Measurements from ENCODE around the gene ATP8B2.
"Not testable (repeated sequence)": the region's sequence is repeated elsewhere in the genome, so short reads cannot be mapped to it uniquely, and the experiment has no call there.

The ATP8B2 gene

DNA sequence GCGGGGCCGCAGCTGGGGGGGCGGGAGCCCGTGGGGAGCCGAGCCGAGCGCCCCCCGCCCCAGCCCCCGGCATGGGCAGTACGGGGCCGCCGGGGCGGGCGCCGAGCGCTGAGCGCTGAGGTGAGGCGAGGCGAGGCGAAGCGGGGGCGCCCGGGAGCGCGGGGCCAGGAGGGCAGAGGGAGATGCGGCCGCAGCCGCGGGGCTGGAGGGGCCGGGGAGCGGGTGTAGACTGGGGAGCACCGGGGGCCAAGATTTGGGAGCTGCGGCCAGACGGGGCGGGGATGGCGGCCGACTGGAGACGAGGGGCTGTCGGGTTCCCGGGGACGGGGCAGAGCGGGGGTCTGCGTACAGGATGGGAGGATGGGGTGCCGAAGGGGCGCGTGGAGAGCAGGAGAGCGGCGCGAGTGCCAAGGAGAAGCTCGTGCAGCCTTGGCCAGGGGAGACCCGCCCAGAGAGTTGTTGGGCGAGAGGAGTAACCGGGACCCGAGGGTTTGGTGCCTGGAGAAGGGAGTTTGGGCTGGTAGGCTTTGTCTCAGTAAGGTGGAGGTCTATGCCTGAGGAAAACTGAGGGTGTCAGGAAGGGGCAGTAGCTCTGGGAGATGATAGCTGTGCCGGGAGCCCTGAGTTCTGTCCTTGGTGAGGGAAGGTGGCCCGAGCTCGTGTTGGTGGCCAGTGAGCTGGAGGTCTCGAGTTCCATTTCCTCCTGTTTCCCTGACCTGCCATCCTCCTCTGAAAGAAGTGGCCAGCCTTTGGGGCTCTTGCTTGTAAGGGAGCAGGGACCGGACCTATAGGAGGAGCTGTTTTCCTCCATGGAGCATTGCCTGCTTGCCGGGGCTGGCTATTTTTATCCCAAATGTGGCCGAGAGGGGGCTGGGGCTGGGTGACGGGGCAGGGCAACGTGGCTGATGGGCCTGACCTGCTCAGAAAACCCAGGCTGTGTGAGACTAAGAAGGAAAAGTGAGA is 539 bp downstream of the ATP8B2 start:
- DNase-seq (ENCODE audit: low read depth): peak; percentile 39

DNA sequence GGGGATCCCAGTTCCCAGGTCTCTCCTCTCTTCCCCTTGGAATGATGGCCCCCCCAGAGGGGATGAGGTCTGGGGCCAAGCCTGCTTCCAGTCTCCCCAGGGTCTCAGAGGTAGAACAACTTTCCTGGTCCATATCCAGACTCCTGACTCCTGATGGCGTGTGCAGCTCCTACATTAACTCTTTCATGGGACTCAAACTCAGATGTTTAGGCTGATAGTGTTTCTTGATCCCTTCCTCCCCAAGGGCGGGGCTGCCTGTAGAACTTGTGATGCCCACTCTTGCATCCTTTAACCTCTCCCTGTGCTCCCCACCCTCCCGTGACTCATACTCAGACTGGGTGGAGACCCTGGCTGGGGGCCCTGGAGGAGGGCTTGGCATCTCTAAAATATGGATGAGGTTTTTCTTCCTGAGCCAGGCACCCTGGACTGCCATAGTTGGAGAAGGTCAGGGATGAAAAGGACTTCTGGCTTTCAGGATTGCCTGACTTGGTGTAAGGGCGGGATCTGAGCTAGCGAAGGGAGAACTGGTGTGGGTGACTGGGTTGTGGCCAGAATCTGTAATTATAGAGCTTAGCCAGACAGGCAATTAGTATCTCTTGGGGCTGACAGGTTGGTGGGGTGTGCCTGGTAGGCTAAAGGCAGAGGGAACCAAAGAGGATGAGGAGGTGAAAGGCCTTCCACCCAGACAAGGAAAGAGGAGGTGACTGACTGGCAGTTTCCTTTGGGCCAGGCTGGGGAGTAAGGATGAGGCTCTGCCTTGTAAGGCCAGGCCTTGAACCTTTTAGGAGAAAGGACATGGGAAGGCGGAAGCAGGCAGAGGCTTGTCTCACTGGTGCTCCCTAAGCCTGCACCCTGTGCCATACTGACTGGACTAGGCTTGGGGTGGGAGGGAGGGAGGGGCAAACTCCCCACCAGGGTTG is 1.5 kb downstream of the ATP8B2 start:
- no peak for DNase-seq (ENCODE audit: low read depth)

DNA sequence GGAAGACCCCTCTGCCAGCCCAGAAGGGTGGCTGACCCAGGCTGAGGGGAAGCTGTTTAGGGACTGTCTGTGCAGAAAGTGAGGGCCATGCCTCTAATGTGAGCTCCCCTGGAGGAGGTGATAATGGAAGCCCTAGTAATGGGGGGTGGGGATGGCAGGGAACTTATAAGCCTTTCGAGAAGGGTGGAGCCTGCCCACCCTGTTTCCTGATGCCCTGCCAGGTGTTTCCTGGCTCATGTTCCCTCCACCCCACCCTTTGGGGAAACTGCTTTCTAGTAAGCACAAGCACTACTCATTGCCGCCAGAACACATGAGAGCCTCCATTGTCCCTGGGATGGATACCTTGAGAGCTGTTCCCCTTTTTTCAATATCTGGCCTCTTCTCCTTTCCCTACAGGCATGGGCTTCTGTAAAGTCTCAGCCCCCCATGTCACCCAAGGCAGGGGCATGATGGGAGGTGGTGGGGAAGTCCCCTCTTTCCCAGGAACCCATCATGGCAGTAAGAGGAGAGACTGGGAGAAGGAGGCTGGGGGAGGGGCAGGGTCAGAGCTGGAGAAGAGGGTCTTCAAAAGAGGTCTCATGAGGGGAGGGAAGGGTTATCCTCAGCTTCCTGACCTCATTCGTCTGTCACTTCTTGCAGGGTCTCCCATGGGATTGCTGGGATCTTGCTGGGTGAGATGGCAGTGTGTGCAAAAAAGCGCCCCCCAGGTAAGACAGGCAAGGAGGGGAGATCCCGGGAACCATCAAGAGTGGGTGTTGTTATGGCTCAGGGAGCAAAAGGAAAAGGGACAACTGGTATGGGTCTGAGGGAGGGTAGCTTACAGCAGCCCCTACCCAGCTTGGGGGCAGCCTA is 2.4 kb downstream of the ATP8B2 start:
- no peak for DNase-seq (ENCODE audit: low read depth)

DNA sequence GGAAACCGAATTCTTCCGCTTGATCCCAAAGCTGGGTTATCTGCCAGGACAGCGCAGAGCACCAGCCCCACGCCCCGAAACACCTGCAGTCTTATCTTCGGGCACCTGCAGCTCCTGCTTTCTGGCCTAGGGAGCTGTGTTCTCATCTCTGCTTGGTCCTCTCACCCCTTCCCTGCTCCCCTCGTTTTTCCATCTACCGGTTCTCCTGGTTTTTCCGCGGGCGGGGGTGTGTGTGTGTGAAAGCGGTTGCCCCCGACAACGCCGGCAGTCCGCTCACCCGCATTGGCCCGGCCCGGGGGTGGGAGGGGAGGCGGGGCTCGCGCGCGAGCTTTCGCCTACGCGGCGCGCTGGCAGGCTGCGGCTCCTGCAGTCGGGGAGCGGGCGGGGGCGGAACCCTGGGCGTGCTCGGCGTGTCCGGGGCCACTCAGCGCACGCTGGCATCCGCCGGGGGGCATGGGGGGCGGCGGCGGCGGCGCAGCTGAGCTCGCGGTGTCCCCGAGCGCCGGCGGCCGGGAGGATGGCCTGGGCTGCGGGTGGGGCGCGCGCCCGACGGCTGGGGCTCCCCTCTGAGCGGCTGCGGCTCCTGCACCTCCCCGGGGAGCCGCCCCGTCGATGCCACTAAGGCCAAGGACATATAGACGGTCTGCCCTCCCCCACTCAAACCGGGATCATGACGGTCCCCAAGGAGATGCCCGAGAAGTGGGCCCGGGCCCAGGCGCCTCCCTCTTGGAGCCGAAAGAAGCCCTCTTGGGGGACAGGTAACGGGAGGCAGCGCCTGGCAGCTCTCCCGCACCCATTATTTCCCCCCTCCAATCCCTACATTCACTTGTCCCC is 3.2 kb downstream of the ATP8B2 start:
- peak; percentile 80 for DNase-seq (ENCODE audit: low read depth)

DNA sequence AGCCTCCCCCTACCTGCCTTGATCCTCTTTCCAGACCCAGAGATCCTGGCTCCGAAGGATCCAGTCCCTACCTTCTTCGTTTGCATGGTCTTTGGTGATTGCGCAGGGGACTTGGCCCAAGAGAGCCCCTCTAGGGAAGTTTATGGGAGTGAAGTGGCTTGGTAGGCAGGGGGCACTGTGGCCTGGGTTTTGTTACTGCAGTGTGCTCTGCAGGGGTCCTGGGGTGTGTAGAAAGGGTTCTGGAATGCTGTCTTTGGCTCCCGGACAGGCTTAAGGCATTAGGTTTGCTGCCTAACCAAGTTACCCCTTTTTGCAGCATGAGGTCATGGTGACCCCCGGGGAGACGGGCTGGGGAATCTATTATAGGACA is 3.8 kb downstream of the ATP8B2 start:
- no peak for DNase-seq (ENCODE audit: low read depth)

DNA sequence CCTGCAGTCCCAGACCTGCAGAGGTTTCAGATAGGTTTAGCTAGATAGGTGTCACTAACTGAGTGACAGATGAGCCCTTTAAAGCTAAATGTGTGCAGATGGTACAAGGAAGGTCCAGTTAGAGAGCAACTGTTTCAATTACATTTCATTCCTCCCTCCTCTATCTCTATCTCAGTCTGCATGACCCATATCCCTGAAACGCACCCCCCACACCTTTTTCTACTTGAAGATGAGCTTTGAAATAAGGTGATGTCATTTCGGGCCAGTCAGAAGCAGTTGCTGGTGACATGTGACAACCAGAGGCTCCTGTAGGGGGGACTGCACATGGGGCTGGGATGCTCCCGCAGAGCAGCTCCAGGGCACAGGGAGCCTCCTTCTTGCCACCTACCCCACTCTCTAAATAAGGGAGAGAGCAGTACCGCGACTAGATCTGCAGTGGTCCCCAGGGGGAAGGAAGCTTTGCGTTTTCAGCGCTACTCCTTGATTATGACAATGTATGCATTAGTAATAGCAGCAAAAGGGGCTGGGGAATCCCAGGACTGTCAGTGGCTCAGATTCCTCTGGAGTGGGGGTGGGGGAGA is 4.3 kb downstream of the ATP8B2 start:
- DNase-seq (ENCODE audit: low read depth): no peak

DNA sequence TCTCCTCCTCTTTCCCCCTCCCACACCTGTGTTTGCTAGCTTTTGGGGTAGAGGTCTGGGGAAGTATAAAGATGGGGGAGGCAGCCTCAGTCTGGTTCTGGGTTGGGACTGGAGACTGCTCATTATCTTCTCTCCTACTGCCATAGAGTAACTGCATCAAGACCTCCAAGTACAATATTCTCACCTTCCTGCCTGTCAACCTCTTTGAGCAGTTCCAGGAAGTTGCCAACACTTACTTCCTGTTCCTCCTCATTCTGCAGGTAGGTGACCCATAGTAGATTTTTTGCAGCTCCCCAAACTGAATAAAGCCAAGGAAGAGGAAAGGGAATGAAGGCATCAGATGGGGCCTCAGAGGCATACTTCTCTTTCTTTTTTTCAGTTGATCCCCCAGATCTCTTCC is 5.3 kb downstream of the ATP8B2 start:
- no peak for DNase-seq (ENCODE audit: low read depth)

DNA sequence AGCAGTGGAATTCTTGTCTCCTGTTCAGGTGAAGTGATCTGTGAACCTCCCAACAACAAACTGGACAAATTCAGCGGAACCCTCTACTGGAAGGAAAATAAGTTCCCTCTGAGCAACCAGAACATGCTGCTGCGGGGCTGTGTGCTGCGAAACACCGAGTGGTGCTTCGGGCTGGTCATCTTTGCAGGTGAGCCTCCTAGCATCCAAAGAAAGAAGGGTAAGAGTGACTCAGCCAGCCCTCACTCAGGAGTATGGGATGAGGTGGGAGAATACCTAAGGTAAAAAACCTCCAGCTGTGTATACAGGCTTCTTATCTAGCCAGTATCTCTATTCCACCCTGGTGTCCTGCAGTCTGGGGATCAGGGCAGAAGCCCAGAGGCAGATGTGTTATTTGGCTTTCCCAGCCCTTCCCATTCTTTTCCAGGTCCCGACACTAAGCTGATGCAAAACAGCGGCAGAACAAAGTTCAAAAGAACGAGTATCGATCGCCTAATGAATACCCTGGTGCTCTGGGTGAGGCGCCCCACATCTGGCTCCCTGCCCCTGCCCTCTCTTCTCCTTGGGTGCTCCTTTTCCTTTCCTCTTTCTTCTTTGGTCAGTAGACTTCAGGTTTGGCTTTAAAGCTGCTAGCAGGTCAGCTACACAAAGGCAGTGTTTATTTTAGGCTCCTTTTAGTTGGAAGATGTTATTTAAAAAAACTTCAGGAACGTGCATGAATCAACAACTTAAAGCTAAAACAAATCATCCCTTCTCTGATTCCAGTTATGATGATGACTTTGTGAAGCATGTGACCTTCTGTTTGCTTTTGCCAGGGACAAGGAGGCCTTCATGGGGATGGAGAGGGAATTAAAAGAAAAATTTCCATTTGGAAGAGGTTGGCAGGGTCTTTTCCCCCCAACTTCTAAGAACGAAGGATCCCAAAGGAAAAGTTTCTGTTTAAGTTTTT is 9.0 kb downstream of the ATP8B2 start:
- no peak for DNase-seq (ENCODE audit: low read depth)

DNA sequence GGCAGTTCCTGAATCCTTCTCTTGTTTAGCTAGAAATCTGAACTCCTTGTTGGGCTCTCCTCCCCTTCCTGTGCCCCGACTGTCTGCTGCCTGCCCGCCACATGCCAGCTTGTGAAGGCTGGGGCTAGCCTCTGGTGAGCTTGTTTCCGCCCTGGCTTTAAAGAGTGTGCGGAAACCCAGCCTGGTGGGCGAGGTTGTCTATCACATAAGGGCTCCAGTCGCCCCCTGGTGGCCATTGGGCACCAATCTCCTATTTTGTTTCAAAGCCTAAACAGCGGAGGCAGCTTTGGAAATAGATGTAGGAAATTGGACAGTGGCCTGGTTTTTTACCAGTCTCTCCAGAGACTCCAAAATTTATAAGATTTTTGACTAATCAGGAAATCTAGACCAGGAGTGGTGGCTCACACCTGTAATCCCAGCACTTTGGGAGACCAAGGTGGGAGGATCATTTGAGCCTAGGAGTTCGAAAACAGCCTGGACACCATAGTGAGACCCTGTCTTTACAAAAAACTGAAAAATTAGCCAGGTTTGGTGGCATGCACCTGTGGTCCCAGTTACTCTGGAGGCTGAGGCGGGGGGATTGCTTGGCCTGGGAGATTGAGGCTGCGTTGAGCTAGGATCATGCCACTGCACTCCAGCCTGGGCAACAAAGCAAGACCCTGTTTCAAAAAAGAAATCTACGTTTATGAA is 9.8 kb downstream of the ATP8B2 start:
- DNase-seq (ENCODE audit: low read depth): peak; percentile 87

DNA sequence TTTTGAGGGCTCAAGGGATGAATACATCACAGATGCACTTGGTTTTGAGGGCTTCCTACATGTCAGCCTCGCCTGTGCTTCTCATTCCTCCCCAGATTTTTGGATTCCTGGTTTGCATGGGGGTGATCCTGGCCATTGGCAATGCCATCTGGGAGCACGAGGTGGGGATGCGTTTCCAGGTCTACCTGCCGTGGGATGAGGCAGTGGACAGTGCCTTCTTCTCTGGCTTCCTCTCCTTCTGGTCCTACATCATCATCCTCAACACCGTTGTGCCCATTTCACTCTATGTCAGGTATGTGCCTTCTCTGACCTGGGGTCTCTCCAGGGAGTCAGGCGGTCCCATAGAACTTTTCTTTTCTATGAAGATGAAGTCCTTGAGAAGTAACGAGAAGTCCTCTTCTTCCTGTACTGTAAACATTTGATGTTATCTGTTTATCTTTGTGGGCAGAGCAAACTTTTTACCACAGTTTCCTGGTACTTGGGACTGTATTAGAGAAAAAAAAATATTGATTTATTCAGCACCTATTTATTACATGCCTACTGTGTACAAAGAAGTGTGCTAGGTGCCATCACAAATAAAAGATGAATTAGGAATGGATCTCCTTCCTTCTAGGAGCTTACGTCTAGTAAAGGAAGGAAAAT is 12.0 kb downstream of the ATP8B2 start:
- no peak for DNase-seq (ENCODE audit: low read depth)

DNA sequence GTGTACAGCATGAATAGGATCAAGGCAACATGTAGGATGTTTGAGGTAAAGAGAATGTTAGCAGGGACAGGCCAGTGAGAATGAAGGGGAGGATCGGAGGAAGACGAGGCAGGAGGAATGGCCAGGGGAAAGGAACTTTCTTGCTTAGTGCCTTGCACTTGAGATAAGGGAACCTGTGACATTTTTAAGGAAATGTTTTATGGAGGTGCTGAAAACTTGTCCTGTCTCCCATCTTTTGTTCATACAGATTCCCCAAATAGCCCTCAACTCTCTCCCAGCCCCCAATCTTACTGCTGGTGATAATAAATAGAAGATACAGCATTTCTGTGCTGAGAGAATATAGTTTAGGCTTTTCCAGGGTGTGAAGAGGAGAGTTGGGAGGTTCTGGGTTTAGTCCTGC is 13.6 kb downstream of the ATP8B2 start:
- no peak for DNase-seq (ENCODE audit: low read depth)

DNA sequence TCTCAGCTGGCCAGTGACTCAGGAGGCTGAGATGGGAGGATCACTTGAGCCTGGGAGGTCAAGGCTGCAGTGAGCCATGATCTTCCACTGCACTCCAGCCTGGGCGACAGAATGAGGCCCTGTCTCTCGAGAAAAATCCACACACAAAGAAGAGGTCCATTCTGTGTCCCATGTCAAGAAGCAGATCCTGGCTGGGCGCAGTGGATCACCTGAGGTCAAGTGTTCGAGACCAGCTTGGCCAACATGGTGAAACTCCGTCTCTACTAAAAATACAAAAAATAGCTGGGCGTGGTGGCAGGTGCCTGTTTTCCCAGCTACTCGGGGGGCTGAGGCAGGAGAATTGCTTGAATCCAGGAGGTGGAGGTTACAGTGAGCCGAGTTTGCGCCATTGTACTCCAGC is 16.0 kb downstream of the ATP8B2 start:
- not testable (repeated sequence) for DNase-seq (ENCODE audit: low read depth)

DNA sequence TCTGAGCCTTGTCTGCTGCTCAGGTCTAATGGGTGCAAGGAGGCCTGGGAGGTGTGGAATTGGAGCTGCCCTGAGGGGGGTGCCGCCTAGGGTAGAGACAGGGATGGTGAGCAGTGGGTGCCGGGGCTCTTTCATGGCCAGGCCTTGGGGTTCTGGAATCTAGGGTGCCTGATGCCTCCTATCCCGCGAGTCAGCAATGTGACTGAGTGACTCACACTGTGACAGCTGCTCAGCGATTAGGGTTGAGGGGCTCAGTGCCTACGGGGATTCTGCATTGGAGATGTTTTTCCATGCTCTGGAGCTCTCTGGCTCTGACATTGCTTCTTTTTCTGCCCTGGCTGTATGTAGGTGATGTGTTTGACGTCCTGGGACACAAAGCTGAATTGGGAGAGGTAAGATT is 16.8 kb downstream of the ATP8B2 start:
- DNase-seq (ENCODE audit: low read depth): no peak

DNA sequence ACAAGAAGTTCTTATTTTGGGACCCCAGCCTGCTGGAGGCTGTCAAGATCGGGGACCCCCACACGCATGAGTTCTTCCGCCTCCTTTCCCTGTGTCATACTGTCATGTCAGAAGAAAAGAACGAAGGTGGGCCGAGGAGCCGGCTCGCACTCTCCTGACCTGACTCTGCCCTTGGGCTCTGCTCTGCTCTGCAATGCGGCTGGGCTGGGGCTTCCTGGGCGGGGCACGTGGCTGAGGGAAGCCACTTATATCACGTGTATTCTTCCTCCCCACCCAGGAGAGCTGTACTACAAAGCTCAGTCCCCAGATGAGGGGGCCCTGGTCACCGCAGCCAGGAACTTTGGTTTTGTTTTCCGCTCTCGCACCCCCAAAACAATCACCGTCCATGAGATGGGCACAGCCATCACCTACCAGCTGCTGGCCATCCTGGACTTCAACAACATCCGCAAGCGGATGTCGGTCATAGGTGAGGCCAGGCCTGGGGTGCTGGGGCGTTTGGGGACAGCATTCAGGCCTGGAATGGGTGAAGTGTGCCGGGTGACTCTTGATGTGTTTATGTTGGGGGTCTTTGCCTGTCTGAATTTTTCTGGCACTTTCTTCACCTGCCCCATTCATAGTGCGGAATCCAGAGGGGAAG is 17.6 kb downstream of the ATP8B2 start:
- peak; percentile 56 for DNase-seq (ENCODE audit: low read depth)

DNA sequence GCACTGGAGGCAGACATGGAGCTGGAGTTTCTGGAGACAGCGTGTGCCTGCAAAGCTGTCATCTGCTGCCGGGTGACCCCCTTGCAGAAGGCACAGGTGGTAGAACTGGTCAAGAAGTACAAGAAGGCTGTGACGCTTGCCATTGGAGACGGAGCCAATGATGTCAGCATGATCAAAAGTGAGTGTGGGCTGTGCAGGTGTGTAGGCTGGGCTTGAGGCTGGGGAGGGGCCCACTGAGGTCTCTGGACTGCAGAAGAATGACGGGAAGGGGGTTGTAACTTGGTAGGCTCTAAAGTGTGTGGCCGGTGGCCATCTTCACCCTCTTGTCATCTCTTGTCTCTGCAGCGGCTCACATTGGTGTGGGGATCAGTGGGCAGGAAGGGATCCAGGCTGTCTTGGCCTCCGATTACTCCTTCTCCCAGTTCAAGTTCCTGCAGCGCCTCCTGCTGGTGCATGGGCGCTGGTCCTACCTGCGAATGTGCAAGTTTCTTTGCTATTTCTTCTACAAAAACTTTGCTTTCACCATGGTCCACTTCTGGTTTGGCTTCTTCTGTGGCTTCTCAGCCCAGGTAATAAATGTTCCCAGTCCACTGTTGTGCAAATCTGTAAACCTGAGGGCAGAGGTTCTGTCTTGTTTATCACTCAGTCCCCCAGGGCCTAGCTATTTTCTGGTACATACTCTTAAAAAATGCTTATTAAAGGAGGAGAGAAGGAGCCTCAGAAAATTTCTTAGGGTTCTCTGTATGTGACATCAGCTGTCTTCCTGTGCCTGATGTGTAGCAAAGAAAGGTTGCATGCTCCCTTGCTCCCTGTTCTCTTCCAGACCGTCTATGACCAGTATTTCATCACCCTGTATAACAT is 19.9 kb downstream of the ATP8B2 start:
- peak; percentile 50 for DNase-seq (ENCODE audit: low read depth)

DNA sequence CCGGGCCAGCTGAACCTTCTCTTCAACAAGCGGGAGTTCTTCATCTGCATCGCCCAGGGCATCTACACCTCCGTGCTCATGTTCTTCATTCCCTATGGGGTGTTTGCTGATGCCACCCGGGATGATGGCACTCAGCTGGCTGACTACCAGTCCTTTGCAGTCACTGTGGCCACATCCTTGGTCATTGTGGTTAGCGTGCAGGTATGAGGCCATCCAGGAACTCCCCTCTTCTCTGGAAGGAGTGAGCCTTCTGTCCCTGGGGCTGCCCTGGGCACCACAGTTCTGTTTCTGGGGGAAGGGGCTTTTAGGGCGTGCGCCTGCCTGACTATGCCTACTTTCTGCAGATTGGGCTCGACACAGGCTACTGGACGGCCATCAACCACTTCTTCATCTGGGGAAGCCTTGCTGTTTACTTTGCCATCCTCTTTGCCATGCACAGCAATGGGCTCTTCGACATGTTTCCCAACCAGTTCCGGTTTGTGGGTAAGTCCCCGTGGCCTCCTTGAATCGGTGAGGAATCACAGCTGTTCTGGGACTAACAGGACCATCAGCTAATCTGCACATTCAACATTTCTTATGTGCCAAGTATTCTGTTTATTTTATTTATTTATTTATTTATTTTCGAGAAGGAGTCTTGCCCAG is 21.1 kb downstream of the ATP8B2 start:
- DNase-seq (ENCODE audit: low read depth): no peak

Measured in activated T-cell treated with anti-CD3 and anti-CD28 coated beads for 24 hours (primary cell).